ENCODE results near the gene SELENOH.
A peak's percentile ranks its signal among the peaks of the same experiment; 100 is the strongest.
"Not testable (repeated sequence)": the region's sequence is repeated elsewhere in the genome, so short reads cannot be mapped to it uniquely, and the experiment has no call there.

SELENOH gene, protein sequence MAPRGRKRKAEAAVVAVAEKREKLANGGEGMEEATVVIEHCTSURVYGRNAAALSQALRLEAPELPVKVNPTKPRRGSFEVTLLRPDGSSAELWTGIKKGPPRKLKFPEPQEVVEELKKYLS

DNA sequence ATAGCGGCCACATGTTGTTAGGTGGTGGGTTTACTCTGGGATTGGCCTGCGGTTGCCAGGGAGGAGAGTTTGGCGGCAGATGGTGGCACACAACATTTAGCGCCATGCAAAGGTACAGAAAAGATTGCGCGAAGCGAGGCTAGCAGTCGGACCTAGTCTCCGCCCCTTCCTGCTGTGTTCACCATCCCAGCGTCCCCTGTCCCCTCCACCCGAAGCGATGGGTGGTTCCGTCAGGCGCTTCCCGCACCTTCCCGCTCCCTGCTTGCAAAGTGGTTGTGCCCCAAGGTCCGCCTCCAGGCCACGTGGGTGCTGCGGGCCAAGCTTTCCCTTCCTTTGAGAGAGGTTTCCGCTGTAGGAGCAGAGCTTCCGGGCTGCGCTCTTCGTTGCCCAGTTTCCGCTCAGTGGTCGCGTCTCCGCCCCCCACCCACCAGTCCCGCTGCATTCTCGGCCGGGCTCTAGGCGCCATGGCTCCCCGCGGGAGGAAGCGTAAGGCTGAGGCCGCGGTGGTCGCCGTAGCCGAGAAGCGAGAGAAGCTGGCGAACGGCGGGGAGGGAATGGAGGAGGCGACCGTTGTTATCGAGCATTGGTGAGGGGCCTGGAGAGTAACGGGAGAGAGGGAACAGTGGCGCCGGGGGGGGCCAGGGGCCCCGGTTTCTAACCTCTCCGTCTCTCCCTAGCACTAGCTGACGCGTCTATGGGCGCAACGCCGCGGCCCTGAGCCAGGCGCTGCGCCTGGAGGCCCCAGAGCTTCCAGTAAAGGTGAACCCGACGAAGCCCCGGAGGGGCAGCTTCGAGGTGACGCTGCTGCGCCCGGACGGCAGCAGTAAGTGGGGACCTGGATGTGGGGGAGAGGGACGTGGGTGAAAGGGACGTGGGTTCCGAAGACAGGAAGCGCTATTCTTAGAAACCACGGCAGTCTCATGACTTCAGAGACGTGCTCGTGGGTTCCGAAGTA lies at the start of gene SELENOH:
TSS of gene SELENOH (plus strand) at position 360 of the 955 bp plus-strand sequence. CDS start at position 465, 105 bp downstream.
- DNase-seq = peak; percentile 84

DNA sequence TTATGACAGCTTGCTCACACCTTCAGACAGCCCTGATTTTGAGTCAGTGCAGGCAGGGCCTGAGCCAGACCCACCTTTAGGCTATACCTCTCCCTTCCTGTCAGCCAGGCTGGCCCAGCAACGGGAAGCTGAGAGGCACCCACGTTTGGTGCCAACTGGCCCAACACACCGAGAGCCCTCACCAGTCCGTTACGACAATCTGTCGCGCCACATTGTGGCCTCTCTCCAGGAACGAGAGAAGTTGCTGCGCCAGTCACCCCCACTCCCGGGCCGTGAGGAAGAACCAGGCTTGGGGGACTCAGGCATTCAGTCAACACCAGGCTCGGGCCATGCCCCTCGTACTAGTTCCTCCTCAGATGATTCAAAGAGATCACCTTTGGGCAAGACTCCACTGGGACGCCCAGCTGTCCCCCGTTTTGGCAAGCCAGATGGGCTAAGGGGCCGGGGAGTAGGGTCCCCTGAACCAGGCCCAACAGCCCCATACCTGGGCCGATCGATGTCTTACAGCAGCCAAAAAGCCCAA lies 42.4 kb upstream of the SELENOH start:
- no peak for DNase-seq

DNA sequence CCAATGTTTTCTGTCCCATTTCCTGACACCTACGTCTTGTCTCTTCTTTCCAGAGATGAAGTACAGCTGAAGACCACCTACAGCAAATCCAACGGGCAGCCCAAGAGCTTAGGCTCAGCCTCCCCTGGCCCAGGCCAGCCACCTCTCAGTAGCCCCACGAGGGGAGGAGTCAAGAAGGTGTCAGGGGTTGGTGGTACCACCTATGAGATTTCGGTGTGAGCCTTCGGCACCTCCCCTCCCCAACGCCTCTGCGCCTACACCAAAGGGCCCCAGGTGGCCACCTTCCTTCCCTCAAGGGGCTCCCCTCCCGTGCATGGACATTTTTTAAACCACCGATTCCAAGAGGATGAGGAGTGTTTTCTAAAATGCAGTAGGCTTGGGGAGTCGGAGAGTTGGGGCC lies 41.5 kb upstream of the SELENOH start:
- no peak for DNase-seq

DNA sequence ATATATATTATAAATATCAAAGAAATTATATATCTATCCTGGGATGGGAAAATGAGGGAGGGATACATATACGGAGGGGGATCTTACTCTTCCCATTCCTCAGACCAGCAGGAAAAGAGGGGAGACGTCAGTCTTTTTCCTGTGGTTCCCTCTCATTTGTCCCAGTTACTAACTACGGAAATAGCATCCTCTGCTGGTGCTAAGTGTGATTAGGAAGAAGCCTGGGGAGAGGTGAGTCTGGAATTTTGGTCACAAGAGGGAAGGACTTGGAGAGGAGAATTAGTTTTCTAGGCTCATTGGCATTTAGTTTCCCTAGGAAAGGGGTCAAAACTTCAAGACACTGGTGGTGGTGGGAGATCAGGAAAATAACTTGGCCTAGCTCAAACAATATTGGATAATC lies 40.9 kb upstream of the SELENOH start:
- DNase-seq = no peak

DNA sequence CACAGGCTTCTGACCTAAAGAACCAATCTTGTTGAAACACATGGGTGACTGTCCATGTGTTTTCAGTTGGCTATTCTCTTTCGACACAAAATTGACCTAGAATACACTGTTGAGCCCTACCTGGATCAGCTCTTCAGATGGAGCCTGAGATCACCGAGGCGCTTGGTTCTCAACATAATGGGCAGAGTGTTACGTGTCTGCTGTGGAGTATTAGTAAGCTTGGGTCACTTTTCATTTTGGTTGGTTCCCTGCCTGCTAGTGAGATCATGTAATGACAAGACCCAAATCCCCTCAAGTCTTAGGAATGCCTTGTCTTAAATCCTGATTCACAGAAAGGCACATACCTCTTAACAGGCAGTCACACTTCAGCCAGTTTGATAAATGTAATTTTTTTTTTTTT lies 38.0 kb upstream of the SELENOH start:
- no peak for DNase-seq

DNA sequence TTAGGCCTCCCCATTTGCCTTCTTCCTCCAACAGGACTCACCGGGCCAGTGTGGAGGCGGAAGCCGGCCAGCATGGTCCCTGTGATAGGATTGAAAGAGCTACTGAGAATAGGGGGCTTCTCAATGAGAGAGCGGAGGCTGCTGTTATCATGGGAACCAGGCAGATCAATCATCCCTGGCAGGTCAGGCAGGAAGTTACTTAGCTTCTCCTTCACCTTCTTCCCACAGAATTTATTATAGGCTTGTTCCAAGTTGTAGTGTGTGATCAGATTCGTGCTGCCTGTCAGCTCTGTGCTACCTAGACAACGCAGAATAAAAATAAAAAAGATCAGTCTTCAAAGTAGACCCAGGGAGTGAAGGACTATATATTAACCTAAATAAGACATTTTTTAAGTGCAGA lies 36.4 kb upstream of the SELENOH start:
- DNase-seq = no peak

DNA sequence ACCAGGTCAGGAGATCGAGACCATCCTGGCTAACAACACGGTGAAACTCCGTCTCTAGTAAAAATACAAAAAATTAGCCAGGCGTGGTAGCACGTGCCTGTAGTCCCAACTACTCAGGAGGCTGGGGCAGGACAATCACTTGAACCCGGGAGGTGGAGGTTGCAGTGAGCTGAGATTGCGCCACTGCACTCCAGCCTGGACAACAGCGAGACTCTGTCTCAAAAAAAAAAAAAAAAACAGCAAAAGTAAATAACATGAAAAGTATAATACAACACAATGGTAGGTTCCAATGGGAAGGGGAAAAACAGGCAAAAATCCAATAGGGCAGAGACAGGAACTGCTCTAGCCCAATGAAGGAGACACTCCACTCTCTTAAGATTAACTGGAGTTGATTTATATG lies 35.9 kb upstream of the SELENOH start:
- not testable (repeated sequence) for DNase-seq

DNA sequence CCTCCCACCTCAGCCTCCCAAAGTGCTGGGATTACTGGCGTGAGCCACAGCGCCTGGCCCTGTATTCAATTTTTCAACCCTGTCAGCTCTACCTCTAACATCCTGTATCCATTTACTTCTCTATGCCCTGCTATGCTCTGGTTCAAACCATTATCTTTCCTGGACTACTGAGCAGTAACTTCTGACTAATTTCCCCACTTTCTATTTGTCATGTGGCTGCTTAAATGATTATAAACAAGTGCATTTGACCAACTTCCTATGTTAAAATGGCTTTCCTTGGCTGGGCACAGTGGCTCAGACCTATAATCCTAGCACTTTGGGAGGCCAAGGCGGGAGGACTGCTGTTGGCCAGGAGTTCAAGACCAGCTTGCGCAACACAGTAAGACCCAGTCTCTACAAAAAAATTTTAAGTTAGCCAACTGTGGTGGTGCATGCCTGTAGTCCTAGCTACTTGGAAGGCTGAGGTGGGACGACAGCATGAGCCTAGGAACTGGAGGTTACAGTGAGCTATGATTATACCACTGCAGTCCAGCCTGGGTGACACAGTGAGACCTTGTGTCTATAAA lies 31.4 kb upstream of the SELENOH start:
- no peak for DNase-seq

DNA sequence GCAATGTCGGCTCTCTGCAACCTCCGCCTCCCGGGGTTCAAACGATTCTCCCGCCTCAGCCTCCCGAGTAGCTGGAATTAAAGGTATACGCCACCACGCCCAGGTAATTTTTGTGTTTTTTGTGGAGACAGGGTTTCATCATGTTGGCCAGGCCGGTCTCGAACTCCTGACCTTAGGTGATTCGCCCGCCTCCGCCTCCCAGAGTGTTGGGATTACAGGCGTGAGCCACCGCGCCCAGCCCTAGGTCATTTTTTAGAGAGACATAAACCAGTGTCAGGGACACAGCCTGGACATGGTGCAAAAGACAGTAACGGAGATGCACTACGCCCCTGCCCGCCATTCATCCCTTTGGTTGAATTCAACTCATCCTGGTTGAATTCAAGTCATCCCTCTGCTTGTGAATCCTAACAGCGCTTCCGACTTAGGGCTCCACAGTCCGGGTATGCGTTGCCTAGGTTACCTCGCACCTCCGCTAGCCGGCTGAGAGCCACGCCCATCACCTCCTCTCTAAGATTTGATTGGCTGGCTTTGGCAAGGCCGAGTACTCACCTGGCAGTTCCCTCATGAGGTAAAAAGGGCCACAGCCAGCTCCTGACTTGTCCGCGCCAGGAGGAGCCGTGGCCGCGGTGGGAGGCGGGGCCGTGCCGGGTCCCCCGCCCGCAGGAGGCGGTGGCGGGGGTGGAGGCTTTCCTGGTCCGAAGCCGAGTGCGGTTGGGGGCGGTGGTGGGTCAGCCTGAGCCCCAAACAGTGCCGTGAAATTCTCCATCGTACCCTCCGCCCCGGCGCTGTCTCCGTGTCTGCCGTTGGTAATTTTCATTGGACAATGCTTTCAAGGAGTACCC lies 29.7 kb upstream of the SELENOH start, which contains the start of gene MED19:
TSS of gene MED19 (minus strand) at position 802 of the 842 bp plus-strand sequence. CDS start at position 766, 36 bp downstream.
- DNase-seq = peak; percentile 84

DNA sequence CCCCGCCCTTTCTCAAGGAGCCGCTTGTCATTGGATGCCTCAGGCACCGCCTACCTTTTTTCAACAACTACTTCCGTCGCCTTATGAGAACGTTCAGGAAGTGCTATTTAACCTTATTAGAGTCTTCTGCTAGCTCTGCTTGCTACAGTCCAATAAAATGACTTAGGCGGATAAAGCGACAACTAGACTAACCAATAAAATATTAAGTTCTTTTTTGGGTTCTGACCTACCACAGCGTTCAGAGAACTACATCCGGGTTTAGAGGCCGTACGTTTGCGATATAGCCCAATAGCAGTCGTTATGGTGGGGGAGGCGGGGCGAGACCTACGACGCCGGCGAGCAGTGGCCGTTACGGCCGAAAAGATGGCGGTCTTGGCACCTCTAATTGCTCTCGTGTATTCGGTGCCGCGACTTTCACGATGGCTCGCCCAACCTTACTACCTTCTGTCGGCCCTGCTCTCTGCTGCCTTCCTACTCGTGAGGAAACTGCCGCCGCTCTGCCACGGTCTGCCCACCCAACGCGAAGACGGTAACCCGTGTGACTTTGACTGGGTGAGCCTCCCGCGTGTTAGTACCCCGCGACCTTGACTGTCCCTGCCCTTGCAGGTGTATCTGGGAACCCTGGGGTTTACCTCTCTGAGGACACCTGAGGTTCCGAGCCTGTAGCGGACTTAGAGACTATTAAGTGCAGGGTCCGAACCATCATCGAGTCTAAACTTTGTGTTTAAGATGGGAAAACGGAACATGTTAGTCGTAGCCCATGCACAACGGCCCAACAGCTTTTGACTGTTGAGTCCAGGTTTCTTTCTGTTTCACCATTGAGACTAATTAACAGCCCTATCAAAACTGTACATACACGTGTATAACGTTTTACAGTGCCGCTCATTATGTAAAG lies 28.8 kb upstream of the SELENOH start, which contains the start of gene TMX2:
TSS of gene TMX2 (plus strand) at position 338 of the 895 bp plus-strand sequence. CDS start at position 364, 26 bp downstream.
- peak; percentile 99 for DNase-seq

DNA sequence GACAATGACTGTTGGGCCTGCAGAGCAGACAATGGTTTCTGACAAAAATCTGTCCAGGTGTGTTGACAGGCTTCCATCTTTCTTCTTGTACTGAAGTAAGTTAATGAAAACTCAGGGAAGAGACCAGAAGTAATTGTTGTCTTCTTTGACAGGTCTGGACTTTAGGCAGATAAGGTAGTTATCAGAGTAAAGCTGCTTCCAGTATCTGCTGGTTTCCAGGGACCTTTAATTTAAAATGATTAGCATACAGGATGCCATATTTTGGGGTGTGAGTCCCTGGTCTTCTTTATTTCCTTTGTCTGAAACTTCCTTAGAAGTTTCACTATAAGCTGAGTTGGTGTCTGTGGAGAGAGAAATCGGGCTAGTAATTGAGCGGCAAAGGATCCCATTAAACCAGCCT lies 27.5 kb upstream of the SELENOH start:
- DNase-seq = no peak

DNA sequence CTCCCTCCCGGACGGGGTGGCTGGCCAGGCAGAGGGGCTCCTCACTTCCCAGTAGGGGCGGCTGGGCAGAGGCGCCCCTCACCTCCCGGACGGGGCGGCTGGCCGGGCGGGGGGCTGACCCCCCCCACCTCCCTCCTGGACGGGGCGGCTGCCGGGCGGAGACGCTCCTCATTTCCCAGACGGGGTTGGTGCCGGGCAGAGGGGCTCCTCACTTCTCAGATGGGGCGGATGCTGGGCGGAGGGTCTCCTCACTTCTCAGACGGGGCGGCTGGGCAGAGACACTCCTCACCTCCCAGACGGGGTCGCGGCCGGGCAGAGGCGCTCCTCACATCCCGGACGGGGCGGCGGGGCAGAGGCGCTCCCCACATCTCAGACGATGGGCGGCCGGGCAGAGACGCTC lies 24.6 kb upstream of the SELENOH start:
- DNase-seq = not testable (repeated sequence)

DNA sequence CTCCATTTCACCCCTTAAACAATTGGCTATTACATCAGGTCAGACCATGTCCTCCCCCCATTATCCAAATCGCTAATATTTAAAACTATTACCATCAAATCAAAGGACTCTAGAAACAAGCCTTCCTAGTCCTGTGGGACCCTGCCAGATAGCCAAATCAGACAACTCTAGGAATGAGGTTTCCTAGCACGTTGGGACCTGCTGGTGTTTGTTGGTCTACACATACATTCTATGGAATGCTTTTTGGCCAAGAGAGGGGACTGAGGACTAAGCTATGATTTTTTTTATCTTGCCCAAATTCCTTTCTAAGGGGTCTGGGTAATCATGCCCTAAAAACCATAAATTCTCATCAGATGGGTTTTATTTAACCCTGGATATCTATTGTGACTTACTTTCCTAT lies 14.1 kb upstream of the SELENOH start:
- no peak for DNase-seq

DNA sequence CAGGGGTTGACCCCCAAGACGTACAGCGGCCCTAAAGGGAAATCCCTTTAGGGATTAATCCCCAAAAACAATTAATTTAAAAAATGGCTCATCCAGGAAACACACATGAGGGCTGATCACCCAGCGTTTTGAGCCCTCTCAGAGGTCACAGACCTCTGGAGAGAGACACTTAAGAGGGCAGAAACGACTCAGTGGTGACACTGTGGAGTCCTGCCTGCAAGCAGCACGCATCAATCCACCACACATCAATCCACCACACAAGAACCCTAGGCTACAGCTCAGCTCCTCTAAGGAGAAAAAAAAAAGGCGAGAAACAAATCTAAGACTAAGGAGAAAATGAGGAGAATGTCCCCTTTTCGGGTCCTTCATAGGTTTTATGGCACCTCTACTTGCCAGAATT lies 12.5 kb upstream of the SELENOH start:
- DNase-seq = no peak

DNA sequence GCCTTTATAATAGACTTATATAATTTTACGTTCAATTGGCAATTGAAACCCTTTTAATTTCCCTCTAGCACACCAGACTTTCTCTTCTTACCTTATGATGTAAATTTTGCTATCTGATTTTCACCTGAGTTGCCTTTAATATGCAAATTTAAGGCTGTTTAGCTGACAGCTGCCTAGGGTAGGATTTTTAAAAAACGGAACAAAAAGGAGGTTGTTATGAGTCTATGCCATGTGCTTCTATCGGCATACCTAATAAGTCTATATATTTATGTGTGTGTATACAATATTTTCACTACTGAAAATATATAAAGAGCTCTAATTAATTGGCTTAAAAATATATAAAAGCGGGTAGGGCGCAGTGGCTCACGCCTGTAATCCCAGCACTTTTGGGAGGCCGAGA lies 11.8 kb upstream of the SELENOH start:
- DNase-seq = peak; percentile 5

DNA sequence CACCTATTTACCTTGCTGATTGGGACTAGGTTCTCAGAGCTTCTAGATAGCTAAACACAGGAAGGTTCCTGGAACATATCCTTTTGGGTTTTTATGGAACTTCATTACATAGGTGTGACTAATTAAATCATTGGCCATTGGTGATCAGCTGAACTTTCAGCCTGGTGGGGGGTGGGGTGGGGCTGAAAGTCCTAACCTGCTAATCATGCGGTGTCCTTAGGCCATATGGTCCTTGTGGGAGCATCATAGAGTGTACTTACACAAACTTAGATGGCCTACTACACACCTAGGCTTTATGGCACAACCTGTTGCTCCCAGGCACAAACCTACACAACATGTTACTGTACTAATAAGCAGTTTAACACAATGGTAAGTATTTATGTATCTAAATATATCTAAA lies 8.6 kb upstream of the SELENOH start:
- no peak for DNase-seq

DNA sequence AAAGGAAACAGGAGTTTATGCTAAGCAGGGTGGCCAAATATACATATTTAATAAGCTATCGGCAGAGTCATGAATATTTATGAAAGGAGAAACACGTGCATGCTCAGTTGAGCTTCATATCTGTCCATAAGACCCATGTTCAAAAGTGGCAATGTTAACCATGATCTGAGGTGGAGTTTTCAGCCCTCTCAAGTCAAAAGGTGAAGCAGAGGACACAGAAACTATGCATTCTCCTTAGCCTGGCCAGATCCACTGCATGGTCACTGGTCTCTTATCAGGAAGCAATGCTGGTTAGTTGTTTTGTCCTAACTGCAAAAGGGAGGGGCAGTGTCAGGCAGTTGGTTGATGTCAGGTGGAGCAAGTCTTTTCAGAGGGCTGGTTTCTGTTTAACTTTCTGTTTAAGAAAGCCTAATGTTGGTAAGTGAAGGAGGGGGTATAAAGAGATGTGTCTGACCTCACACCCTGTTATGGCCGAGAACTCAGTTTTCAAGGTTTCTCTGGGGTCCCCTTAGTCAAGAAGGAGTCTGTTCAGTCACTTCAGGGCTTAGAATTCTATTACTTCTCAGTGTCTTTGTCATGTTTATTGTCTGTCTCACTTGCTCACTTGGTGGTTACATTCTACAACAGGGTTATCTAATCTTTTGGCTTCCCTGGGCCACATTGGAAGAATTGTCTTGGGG lies 5.5 kb upstream of the SELENOH start:
- DNase-seq = no peak

DNA sequence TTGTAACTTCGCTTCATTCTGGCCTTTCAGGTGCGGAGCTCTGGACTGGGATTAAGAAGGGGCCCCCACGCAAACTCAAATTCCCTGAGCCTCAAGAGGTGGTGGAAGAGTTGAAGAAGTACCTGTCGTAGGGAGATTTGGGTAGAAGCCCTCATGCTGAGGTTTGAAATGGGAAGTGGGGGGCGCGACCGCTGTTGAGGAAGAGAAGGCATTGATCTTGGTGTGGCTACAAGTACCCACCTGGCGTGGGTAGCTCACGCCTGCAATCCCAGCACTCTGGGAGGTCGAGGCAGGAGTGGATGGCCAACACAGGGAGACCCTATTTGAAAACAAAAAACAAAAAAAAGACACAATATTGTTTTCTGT lies 779 bp downstream of the SELENOH start:
- no peak for DNase-seq

DNA sequence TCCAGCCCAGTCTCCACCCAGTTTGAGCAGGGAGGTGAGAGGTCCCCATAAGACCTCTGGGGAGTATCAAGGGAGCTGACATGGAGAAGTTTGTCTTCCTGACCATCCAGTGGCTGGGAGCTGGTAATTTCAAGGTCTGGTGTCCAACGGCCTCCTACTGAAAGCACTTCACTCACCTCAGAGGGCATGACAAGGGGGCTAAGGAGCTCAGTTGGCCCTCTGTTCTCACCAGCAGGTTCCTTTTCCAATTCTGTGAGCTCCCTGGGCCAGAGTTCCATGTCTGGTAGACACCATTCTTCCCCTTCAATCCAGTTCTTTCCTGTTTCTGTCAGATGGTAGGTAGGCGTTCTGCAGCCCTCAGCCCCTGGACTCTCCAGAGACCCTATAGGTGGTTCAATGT lies 3.1 kb downstream of the SELENOH start:
- DNase-seq = no peak

DNA sequence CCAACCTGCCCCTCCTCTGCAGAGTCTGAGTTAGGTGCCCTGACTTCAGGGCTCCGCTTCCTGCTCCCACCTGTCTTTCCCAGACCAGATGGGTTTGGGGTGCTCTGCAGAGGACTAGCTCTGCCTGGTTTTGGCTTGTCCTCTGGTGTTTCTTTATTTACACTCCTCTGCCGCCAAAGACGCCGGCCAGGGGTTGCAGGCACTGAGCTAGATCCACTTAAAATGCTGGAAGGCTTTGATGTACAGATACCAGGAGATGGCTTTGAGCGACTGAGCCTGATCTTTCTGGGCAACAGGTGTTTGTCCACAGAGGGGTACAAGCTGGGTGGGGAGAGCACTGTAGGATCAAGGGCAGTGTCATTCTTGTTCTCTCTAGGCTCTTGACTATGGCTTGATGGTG lies 3.9 kb downstream of the SELENOH start:
- DNase-seq = no peak

DNA sequence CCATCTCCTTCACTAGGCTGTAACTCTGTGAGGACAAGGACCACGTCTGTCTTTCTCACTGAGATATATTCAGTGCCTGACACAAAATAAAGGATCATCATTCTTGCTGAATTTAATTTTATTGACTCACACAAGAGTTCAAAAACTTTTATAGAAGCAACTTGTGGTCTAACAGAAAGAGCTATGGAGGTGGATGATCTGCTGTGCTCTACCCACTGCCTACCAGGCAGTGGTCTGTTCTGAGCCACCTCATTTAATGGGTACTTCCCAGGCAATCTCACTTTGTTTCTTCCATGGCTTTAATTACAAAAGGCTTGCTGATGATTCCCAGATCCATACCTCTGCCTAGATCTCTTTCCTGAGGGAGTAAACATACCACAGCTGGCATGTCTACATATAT lies 5.6 kb downstream of the SELENOH start:
- no peak for DNase-seq

Measured in NCI-H1048 (cell line).